Measurements from ENCODE around the gene MACROD2.
A peak's percentile ranks its signal among the peaks of the same experiment; 100 is the strongest.
"Not testable (repeated sequence)": the region's sequence is repeated elsewhere in the genome, so short reads cannot be mapped to it uniquely, and the experiment has no call there.

MACROD2 gene

DNA sequence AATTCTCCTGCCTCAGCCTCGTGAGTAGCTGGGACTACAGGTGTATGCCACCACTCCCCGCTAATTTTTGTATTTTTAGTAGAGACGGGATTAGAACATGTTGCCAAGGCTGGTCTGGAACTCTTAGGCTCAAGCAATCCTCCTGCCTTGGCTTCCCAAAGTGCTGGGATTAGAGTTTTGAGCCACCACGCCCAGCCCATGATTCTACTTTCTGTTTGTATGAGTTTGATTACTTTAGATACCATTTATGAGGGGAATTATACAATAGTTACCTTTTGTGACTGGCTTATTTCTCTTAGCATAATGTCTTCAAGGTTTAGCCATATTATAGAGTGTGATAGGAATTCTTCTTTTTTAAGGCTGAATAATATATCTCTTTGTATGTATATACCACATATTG lies 897.5 kb downstream of the MACROD2 start:
- no peak for DNase-seq

DNA sequence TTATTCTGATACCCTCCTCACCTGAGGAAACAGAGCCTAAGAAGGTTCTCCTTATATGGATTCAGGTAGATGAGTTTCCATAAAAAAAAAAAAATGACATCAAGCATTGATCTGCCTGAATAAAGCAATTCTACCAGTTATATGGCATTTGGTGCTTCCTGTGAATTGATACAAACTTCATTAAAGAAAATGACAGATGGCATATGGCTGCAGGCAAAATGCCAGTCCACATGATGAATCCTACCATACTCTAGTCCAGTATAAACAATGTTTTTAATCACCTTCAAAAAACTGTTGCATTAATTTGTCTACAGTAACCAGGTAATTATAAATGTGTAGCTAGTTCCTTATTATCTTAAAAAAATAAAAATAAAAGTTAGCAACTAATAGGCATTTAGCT lies 901.3 kb downstream of the MACROD2 start:
- DNase-seq: no peak

GRCh38 chr20:14897608-14898007 lies 902.3 kb downstream of the MACROD2 start:
- no peak for DNase-seq

DNA sequence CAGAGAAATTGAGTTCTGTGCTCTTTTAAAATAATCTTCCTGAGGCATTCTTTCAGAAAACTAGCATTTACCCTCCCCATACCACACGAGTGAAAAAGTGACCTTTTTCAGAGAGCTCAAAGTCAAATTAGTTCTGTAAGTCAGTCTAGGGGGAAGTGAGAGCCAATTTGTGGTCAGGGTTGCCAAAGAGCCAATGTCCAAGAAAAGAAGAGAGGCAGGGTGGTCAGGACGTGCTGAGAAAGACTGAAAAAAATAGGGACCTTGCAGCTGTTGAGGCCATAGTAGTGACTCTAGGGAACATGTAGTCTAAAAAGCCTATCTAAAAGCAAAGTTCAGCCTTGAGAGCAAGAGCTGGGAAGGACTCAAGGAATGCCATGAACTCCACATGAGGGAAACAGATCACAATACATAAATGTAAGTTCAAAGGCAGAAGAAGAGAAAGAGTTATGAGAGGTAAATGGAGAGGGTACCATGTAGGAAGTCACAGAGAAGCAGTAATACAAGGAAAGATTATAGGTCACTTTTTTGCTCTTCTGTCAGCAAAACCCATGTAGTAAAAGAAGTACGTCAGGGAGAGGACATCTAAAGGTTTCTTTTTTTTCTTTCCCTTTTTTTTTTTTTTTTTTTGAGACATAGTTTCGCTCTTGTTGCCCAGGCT lies 907.2 kb downstream of the MACROD2 start:
- DNase-seq: no peak

- no peak for DNase-seq
These were observed 911.7 kb downstream of the MACROD2 start for GRCh38 chr20:14906908-14907434.

GRCh38 chr20:14910126-14910525 lies 914.8 kb downstream of the MACROD2 start:
- no peak for DNase-seq

DNA sequence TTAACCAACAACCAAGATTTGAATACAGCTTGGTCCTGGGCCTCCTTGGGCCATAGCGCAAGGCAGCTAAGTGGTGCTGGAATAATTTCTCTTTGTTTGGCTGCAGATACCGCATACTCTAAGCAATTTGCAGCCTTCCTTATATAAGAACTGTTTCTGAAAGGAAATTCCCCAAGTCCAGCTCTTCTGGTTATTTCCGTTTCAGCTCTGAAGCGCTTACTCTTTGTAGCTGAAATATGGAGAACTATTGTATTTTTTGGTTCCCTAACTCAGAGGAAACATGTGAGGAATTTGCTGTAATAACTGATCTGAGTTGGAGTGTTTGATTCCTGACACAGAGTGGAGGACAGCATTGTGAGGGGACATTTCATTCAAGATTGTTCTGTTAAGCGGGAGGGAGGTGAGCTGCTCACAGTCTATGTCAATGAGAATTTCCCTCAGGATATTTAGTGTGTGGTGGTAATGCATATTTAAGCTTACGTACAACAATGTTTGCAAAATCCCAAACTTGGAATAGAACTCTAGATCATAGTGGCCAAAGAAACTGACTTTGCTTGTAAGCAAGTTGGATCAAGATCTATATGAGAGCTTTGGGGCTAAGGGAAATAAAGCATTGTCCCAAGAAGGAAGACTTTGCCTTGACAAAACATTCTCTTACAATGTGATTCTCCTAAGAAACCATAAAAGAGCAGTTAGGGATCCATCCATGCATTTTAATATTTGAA lies 918.7 kb downstream of the MACROD2 start:
- DNase-seq: no peak

DNA sequence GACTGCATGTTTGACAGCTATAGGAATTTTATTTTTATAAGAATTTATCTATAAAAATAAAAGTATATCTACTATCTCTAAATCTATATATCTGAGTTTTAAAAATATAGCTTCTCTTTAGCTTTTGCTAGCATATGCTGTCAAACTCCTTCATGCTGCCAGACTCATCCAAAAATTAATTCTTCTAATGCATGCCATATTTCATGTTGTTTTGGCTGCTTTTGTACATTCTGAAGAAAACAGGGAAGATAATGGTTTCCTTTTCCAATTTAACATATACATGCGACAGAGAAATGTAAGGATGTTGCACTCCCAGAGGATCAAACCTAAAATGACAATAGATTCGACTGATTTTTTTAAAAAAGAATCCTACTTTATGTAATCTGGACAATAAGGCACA lies 919.3 kb downstream of the MACROD2 start:
- no peak for DNase-seq

- DNase-seq: peak in 15 of 58 donors; percentile 0 to 31 (median 10)
These were observed 920.0 kb downstream of the MACROD2 start for GRCh38 chr20:14915356-14915755.

- no peak for DNase-seq
These were observed 921.1 kb downstream of the MACROD2 start for GRCh38 chr20:14916360-14916920.

GRCh38 chr20:14918281-14918680 lies 923.0 kb downstream of the MACROD2 start:
- DNase-seq: no peak

DNA sequence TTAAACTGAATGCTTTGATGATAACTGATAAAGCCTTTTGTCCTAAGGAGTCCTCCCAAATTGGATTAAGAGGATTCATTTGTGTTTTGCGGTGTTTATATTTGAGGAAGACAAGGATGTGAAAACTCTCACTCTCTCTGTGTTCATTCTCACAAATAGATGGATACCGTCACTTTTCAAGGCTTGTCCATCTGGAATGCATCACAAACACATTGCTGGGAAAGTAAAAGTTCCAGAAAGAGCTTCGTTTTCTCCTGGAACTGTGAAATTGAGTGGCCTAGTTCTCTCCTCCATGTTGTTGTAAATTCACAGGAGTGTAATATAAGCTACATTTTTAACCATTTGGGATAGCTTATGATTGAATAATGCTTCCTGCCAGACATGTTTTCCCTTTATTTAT lies 923.7 kb downstream of the MACROD2 start:
- peak in 1 of 58 donors; percentile 31 for DNase-seq

DNA sequence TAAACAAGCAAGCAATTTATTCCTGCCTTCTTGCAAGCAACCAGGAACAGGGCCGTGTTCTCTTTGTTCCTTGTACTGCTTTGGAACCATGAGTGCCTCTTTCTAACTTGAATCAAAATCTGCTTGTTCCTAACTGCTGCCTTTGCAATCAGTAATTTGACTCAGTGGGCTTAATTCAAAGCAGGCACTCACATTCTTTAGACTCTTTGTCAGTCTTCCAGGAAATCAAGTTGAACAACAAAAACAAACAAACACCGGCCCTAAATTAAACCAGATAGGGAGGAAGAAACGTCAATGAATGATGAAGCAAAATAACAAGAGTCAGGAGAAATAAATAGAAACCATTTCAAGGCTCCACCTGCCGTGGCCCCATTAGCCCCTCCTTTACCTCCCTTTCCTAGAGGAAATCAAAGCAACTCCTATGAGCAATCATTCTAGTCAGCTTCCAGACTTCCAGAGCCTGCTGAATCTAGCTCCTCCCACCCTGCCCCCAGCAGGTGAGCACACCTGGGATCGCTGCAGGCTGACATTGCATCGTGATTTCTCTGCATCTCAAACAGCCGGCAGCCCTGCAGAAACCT lies 924.3 kb downstream of the MACROD2 start:
- peak in 2 of 58 donors; percentile 3 to 5 for DNase-seq

DNA sequence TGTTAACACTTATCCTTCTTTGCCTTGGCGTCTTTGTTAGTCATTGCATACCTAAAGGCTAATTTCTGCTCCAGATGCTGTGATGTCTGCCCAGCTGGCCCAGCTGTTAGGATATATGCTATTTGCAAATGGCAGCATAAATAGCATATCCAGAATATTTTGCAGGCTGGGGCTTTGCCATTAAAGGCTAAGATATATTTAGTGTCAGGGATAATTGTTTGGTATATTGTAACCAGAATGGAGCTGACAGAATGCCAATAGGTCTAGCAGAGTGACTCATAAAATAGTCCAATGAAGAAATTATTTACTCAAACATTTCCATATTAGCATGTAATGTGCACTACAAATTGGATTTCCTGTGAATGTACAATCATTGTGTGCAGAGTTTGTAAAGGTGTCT lies 926.2 kb downstream of the MACROD2 start:
- no peak for DNase-seq

- no peak for DNase-seq
These were observed 927.4 kb downstream of the MACROD2 start for GRCh38 chr20:14922503-14923267.

GRCh38 chr20:14924433-14924832 lies 929.1 kb downstream of the MACROD2 start:
- DNase-seq: no peak

DNA sequence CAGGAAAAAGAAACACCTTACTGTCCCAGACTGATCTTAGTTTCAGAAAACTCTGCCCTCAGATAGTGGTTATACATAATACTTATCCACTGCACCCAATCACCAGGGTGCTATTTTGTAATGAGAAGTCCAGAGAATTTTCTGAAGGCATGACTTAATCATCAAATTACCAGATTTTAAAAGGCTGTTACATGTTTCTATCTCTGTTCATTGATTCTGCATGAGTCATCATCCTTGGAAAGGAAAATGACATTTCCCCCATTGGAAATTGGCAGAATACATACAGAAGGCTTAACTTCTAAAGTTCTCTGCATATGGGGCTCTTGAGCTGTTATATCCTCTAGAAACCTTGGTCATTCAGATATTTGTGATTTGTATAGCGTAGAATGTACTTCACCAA lies 930.0 kb downstream of the MACROD2 start:
- DNase-seq: no peak

- not testable (repeated sequence) for DNase-seq
These were observed 931.1 kb downstream of the MACROD2 start for GRCh38 chr20:14926436-14926835.

- no peak for DNase-seq
These were observed 932.8 kb downstream of the MACROD2 start for GRCh38 chr20:14928083-14928482.

DNA sequence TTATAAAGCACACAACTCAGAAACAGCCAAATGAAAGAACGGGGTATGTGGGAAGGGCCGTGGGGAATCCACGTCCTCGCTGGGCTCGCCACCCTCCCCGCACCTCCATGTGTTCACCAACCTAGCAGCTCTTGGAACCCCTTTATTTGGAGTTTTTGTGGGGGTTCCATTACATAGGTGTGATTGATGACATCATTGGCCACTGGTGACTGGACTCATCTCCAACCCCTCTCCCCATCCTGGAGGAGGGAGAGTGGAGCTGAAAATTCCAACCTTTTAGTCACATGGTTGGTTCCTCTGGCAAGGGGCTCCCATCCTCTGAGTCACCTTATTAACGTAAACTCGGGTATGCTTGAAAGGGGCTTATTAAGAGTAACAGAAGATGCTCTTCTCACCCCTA lies 934.1 kb downstream of the MACROD2 start:
- no peak for DNase-seq

GRCh38 chr20:14932040-14932439 lies 936.7 kb downstream of the MACROD2 start:
- no peak for DNase-seq

Data from anterior cingulate cortex (tissue), 58 donors.